Activated naive CD4-positive, alpha-beta T cell treated with anti-CD3 and anti-CD28 coated beads, Interleukin-2, amount 10 ng/mL, durations not matched to agents 7 days and 5 days (primary cell): ENCODE measurements around the gene RCL1.

Source experiments
- CTCF ChIA-PET: fragments of 350-600 bp; sonication (Branson Sonifier 250); formaldehyde crosslinking; loops from one replicate; lab custom pipeline; 2021; ENCODE audit warnings: antibody characterized with exemption; lab: Charles Lee
- DNase-seq: peaks from one replicate; pipeline ENCODE4 v3.0.0-alpha.2; 2020
- H3K27ac Mint-ChIP-seq: one replicate; pipeline ENCODE4 v1.8.0; 2021; ENCODE audit warnings: mild to moderate bottlenecking, moderate library complexity, mixed read lengths
- H3K27me3 Mint-ChIP-seq: one replicate; pipeline ENCODE4 v1.8.0; 2021; ENCODE audit warnings: mild to moderate bottlenecking, mixed read lengths
- H3K36me3 Mint-ChIP-seq: one replicate; pipeline ENCODE4 v1.8.0; 2021; ENCODE audit warnings: mixed read lengths
- H3K4me1 Mint-ChIP-seq: one replicate; pipeline ENCODE4 v1.8.0; 2021; ENCODE audit warnings: mixed read lengths
- H3K4me3 Mint-ChIP-seq: one replicate; pipeline ENCODE4 v1.8.0; 2021; ENCODE audit warnings: mild to moderate bottlenecking, moderate library complexity, mixed read lengths
- H3K9me3 Mint-ChIP-seq: one replicate; pipeline ENCODE4 v1.8.0; 2021; ENCODE audit warnings: mixed read lengths

The RCL1 gene

DNA sequence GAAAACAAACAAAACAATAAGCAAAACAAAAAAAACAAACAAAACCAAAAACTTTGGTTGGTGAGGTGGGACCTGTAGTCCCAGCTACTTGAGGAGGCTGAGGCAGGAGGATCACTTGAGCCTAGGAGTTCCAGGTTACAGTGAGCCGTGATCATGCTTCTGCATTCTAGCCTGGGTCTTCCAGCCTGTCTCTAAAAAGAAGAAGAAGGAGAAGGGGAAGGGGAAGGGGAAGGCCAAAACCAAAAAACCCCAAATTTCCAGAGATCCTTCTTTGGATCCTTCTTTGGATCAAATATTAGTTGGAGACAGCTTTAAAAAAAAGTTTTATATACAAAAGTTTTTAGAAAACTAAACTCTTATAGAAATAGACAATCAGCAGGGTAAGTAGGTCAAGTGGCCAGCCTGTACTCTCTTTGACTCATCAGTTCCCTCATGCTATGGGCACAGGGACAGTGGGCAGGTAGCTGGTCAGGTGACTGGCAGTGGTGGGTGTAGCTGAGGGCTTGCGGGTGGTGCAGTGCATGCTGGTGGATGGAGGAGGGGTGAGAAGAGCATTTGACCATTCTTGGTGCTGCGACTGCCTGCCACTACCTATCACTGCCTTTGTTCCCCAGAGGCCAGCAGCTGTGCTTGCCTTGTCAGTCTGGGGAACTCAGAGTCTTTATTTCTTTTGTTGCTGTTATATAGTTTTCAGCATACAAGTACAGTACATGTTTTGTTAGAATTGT is 12.6 kb downstream of the RCL1 start:
- Mint-ChIP-seq H3K36me3 (peaks cover 46% of the 10 kb centered on the region), H3K4me1 (peaks cover 7% of the 10 kb centered on the region), H3K27ac (no peak overlapping the region), H3K27me3 (no peaks in the 10 kb centered on the region), H3K9me3 (peaks cover 34% of the 10 kb centered on the region), H3K4me3 (no peak overlapping the region)
- no peak for DNase-seq
- CTCF ChIA-PET, result interaction anchor here (1.2 kb wide), 2 partner anchors 8 to 10 kb away, joined by 3 read pairs; no protein-coding TSS in a partner anchor

DNA sequence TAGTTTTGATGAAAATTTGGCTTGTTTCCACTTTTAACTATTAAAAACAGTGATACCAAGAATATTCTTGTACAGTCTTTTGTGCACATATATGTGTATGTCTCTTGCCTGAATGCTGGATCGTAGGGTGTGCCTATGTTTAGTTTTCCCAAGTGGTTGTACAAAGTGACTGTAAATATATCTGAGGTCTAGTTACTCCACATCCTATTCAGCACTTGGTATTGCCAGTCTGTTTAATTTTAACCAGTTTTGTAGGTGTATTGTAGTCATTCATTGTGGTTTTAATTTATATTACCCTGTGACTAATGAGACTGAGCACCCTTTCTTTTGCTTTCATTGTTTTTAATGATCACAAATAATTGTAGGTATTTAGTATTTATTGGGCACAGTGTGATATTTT is 17.8 kb downstream of the RCL1 start:
- no peak for DNase-seq
- H3K36me3 Mint-ChIP-seq, result peaks cover 45% of the 10 kb centered on the region
- H3K27ac Mint-ChIP-seq, result no peak overlapping the region
- no peaks in the 10 kb centered on the region for H3K27me3 Mint-ChIP-seq
- H3K9me3 Mint-ChIP-seq, result peaks cover 35% of the 10 kb centered on the region
- H3K4me3 Mint-ChIP-seq, result no peak overlapping the region
- H3K4me1 Mint-ChIP-seq, result peaks cover 29% of the 10 kb centered on the region
- CTCF ChIA-PET, result no interaction called here

DNA sequence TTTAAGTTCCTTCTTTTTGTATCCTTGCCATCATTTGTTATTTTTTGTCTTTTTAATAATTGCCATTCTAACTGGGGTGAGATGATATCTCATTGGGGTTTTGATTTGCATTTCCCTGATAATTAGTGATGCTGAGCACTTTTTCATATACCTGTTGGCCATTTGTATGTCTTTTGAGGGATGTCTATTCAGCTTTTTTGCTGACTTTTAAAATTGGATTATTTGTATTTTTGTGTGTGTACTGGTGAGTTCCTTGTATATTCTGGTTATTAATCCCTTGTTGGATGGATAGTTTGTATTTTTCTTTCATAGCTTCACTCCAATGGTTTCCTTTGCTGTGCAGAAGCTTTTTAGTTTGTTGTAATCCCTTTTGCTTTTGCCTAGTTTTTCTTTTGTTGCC is 19.1 kb downstream of the RCL1 start:
- peaks cover 35% of the 10 kb centered on the region for H3K36me3 Mint-ChIP-seq
- no peak overlapping the region for H3K4me3 Mint-ChIP-seq
- peaks cover 36% of the 10 kb centered on the region for H3K4me1 Mint-ChIP-seq
- H3K27ac Mint-ChIP-seq, result no peak overlapping the region
- DNase-seq, result no peak
- CTCF ChIA-PET, result no interaction called here
- H3K27me3 Mint-ChIP-seq, result no peaks in the 10 kb centered on the region
- H3K9me3 Mint-ChIP-seq, result peaks cover 22% of the 10 kb centered on the region

DNA sequence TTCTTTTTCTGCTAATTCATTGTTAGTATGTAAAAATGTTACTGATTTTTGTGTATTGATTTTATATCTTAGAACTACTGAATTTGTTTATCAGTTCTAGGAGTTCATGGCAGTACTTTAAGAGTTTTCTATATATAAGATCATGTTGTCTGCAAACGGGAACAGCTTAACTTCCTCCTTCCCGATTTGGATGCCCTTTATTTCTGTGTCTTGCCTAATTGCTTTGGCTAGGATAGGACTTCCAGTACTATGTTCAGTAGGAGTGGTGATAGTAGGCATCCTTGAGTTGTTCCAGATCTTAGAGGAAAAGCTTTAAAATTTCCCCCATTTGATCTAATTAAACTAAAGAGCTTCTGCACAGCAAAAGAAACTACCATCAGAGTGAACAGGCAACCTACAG is 20.1 kb downstream of the RCL1 start:
- DNase-seq, result no peak
- Mint-ChIP-seq H3K27ac (no peak overlapping the region), H3K36me3 (peaks cover 29% of the 10 kb centered on the region), H3K4me1 (peaks cover 36% of the 10 kb centered on the region), H3K4me3 (no peak overlapping the region), H3K9me3 (peaks cover 17% of the 10 kb centered on the region), H3K27me3 (no peaks in the 10 kb centered on the region)
- CTCF ChIA-PET, result no interaction called here

DNA sequence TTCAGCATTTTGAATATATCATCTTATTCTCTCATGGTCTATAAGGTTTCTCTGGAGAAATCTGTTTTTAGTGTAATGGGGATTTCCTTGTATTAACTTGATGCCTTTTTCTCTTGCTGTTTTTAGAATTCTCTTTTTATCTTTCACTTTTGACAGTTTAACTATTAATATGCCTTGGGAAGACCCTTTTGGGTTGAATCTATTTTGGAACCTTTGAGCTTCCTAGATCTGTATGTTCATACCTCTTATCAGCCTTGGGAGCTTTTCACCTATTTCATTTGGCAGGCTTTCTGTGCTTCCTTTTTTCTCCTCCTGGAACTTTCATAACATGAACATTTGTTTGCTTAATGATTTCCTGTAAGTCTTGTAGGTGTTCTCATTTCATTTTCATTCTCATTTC is 22.2 kb downstream of the RCL1 start:
- CTCF ChIA-PET, result no interaction called here
- Mint-ChIP-seq H3K27ac (peak overlapping the region; percentile 61), H3K9me3 (peaks cover 15% of the 10 kb centered on the region), H3K27me3 (no peaks in the 10 kb centered on the region), H3K4me3 (no peak overlapping the region), H3K36me3 (peaks cover 23% of the 10 kb centered on the region), H3K4me1 (peaks cover 29% of the 10 kb centered on the region)
- DNase-seq, result no peak

DNA sequence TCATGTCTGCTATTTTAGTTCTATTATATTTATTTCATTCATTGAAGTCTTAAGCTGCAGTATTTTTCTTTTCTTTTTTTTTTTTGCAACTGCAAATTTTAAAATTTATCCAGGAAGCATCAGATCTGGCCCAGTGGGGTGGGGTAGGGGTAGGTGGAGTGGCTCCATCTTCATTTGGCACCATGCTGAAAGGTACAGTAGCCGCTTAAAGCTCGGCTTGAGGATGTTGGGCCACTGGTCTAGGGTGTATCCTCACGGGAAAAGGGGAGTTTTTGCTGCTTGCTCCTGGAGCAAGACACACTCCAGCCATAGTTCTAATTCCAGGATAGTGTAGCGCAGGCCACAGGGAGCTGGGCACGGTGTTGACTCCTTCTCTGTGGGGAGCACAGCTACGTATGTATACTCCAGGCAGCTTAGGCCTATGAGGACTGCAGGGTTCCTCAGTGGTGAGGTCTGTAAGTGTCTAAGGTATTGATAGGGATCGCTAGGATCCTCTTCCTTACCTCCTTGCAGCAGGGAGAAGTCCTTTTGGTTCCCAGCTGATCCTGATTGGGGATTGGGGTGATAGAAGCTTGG is 22.7 kb downstream of the RCL1 start:
- Mint-ChIP-seq H3K27ac (peak overlapping the region; percentile 61), H3K9me3 (peaks cover 15% of the 10 kb centered on the region), H3K4me3 (no peak overlapping the region), H3K4me1 (peaks cover 29% of the 10 kb centered on the region), H3K27me3 (no peaks in the 10 kb centered on the region), H3K36me3 (peaks cover 22% of the 10 kb centered on the region)
- CTCF ChIA-PET, result interaction anchor here (0.5 to 0.9 kb wide), 4 partner anchors 9 to 840 kb away, joined by 3 to 4 read pairs (median 3); no protein-coding TSS in a partner anchor
- no peak for DNase-seq

DNA sequence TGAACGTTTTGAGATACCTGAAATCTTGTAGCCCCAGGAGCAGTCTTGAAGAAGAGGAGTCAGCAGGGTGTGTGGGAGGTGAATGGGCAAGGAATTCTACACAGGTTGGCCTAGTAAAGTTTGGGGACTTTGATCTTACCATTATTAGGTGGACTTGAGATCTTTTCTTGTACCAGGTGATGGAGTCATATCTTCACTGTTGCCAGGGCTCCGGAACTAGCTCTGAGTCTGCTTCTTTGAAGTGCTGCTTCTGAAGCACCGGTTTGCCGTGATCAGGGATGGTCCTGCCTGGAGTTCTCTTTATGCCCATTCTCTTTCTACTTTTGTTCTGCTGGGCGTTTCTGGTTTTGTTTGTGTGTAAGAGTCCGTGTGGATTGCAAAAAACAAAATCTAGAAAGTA is 27.4 kb downstream of the RCL1 start:
- Mint-ChIP-seq H3K4me3 (no peak overlapping the region), H3K27ac (no peak overlapping the region), H3K9me3 (peaks cover under 1% of the 10 kb centered on the region), H3K36me3 (peaks cover 10% of the 10 kb centered on the region), H3K4me1 (peaks cover 25% of the 10 kb centered on the region), H3K27me3 (no peaks in the 10 kb centered on the region)
- DNase-seq, result no peak
- CTCF ChIA-PET, result no interaction called here

DNA sequence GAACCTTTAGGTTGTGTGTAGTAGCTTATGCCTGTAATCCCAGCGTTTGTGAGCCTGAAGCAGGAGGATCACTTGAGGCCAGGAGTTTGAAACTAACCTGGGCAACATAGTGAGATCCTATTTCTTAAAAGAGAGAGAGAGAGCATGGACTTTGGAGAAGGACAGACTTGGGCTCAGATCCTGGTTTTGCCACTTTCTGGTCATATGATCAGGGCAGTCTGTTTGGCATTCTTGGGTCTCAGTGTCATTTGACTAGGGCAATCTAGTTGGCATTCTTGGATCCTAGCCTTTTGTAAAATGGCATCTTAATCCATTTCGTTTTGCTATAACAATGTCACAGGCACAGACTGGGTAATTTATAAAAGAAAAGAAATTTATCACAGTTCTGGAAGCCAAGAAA is 28.4 kb downstream of the RCL1 start:
- H3K27me3 Mint-ChIP-seq, result no peaks in the 10 kb centered on the region
- DNase-seq, result no peak
- H3K9me3 Mint-ChIP-seq, result no peaks in the 10 kb centered on the region
- peaks cover 10% of the 10 kb centered on the region for H3K36me3 Mint-ChIP-seq
- CTCF ChIA-PET, result no interaction called here
- H3K4me1 Mint-ChIP-seq, result peaks cover 16% of the 10 kb centered on the region
- H3K27ac Mint-ChIP-seq, result no peak overlapping the region
- H3K4me3 Mint-ChIP-seq, result no peak overlapping the region

DNA sequence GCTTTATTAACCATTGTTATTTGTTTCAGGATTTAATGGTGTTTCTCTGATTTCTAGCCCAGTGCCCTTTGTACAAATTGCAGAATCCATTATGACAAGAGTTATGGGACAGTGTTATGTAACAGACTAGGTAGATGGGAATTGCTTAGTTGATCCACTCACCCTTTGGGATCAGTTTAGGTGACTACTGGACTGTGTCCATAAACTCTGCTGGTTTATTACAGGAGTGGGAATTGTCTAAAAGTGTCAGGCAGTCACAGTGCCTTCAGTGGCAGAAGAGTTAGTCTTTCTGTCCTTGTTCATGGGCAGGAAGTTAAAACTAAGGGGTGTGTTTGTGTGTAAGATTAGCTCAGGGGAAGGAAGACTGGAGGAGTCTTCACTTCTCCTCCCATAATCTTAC is 29.3 kb downstream of the RCL1 start:
- H3K4me1 Mint-ChIP-seq, result peaks cover 14% of the 10 kb centered on the region
- no peak overlapping the region for H3K4me3 Mint-ChIP-seq
- CTCF ChIA-PET, result interaction anchor here (0.6 to 0.8 kb wide), 2 partner anchors 12 to 103 kb away, joined by 3 read pairs; no protein-coding TSS in a partner anchor
- no peak for DNase-seq
- H3K27ac Mint-ChIP-seq, result no peak overlapping the region
- peaks cover 11% of the 10 kb centered on the region for H3K36me3 Mint-ChIP-seq
- H3K27me3 Mint-ChIP-seq, result no peaks in the 10 kb centered on the region
- H3K9me3 Mint-ChIP-seq, result no peaks in the 10 kb centered on the region

DNA sequence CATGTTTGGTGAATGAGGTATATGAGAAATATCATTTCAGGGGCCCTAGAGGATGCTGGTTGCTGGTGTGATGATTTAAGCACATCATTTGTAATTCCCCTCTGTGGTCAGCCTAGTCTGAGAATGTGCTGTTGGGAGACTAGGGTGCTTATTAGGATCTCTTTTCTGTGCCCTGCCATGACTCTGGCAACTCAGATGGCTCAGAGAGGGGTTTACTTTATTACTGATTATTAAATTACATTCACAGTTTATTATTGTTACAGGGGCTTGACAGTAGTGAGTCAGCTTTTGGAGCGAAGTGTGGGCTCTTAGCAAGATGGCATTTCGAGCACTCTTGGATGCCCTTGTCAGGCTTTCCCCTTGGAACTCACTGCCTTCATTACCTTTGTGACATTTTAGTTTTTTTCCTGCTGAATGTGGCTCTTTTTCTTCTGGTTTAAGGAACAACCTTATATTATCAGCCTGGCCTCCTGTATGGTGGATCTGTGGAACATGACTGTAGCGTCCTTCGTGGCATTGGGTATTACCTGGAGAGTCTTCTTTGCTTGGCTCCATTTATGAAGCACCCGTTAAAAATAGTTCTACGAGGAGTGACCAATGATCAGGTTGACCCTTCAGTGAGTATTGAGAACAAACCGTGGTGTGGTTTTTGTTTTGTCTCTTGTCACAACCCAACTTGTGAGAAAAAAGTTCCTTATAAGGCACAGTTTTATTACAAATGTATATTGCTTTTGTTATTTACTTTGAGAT is 33.8 kb downstream of the RCL1 start:
- Mint-ChIP-seq H3K4me3 (no peak overlapping the region), H3K36me3 (peaks cover 17% of the 10 kb centered on the region), H3K27ac (no peak overlapping the region), H3K9me3 (no peaks in the 10 kb centered on the region), H3K4me1 (peaks cover 11% of the 10 kb centered on the region), H3K27me3 (no peaks in the 10 kb centered on the region)
- DNase-seq, result no peak
- CTCF ChIA-PET, result interaction anchor here (1.1 kb wide), 1 partner anchor 162 kb away, joined by 4 read pairs; no protein-coding TSS in a partner anchor

DNA sequence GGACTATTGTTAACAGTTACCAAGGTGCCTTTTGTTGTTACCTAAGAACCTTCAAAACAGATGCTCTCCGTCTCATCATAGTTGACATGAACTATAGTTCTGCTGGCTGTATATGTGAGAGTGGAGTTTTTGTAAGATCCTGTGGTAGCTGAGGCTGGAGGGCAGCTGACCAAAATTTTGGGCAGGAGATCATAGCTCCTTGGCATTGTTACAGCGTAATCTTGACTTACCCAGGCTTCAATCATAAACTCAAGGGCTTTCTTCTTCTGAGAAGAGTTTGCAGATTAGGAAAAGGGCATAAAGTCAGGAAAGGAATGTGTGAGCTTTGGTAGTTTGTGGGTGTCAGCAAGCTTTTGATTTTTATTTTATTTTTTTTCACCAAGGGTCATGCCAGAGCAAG is 34.5 kb downstream of the RCL1 start:
- CTCF ChIA-PET, result no interaction called here
- H3K9me3 Mint-ChIP-seq, result no peaks in the 10 kb centered on the region
- H3K4me3 Mint-ChIP-seq, result no peak overlapping the region
- H3K4me1 Mint-ChIP-seq, result peaks cover 6% of the 10 kb centered on the region
- H3K27ac Mint-ChIP-seq, result no peak overlapping the region
- no peaks in the 10 kb centered on the region for H3K27me3 Mint-ChIP-seq
- DNase-seq, result no peak
- H3K36me3 Mint-ChIP-seq, result peaks cover 18% of the 10 kb centered on the region

DNA sequence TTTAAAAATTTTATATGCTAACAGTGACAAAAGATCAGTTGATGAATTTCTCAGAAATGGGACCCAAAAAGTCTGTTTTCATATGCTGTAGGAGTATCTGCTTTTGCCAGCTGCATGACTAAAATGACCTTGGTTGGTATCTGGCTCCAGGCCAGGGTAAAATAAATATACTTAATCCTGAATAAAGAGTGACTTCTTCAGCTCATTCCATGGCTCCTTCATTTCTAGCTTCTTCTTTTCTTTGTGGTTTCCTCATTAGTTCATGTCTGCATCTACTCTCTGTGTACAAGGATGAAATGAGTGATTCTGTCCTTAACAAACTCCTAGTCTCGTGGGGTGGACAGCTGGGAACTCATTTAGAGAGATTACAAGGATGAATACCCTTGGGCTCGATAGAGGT is 36.0 kb downstream of the RCL1 start:
- CTCF ChIA-PET, result interaction anchor here (1.1 to 1.7 kb wide), 2 partner anchors 30 to 95 kb away, joined by 3 read pairs; no protein-coding TSS in a partner anchor
- Mint-ChIP-seq H3K27ac (no peak overlapping the region), H3K36me3 (peaks cover 27% of the 10 kb centered on the region), H3K4me3 (no peak overlapping the region), H3K4me1 (peaks cover 6% of the 10 kb centered on the region), H3K27me3 (no peaks in the 10 kb centered on the region), H3K9me3 (no peaks in the 10 kb centered on the region)
- DNase-seq, result no peak

DNA sequence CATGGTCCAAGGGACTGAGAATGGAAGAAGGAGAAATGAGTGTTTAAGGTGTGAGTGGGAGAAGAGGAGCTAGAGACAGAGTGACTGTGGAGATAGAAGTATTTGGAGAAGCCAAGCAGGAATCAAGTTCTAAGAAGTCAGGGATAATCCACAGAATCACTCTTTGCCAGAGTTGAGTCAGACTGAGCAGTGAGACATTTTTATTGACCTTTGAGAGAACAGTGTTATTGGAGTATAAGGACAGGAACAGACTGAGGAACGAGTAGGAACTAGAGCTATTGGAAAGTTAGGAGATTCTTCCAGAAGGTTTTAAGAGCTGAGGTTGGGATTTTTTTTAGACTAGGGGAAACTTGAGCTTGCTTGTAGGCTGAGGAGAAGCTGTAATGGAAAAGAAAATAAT is 37.2 kb downstream of the RCL1 start:
- Mint-ChIP-seq H3K27ac (no peak overlapping the region), H3K27me3 (no peaks in the 10 kb centered on the region), H3K36me3 (peaks cover 25% of the 10 kb centered on the region), H3K4me3 (no peak overlapping the region), H3K9me3 (no peaks in the 10 kb centered on the region), H3K4me1 (peaks cover 12% of the 10 kb centered on the region)
- DNase-seq, result no peak
- CTCF ChIA-PET, result no interaction called here

DNA sequence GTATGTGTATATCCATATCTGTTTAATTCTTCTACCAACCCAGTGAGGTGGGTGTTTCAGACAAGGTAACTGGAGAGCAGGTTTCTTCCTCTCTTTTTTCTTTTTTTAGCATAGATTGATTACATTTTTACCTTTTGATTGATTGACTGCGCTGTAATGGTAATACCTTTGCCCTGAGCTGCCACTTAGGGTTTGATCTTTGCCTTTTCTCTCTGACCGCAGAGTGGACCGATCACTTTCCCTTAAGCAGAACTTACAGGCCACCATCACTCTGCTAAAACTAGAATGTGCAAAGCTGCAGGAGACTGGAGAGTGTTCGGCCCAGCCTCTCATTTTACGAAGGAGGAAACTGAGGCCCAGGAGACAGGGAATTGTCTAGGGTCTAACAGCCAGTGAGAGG is 38.0 kb downstream of the RCL1 start:
- no peak overlapping the region for H3K27ac Mint-ChIP-seq
- no peak for DNase-seq
- no peaks in the 10 kb centered on the region for H3K27me3 Mint-ChIP-seq
- CTCF ChIA-PET, result no interaction called here
- no peak overlapping the region for H3K4me3 Mint-ChIP-seq
- H3K4me1 Mint-ChIP-seq, result peaks cover 16% of the 10 kb centered on the region
- H3K9me3 Mint-ChIP-seq, result no peaks in the 10 kb centered on the region
- H3K36me3 Mint-ChIP-seq, result peaks cover 31% of the 10 kb centered on the region
